HG02798 (cell line): ENCODE measurements around the gene B3GALT4.
A peak's percentile ranks its signal among the peaks of the same experiment; 100 is the strongest.

Source experiments
- ATAC-seq: cut with Tn5 transposase; IDR thresholded peaks from one replicate; pipeline ENCODE4 v1.9.1; 2021; ENCODE audit warnings: mild to moderate bottlenecking; ENCODE audit not compliant: unreplicated experiment, poor library complexity

Gene B3GALT4

DNA sequence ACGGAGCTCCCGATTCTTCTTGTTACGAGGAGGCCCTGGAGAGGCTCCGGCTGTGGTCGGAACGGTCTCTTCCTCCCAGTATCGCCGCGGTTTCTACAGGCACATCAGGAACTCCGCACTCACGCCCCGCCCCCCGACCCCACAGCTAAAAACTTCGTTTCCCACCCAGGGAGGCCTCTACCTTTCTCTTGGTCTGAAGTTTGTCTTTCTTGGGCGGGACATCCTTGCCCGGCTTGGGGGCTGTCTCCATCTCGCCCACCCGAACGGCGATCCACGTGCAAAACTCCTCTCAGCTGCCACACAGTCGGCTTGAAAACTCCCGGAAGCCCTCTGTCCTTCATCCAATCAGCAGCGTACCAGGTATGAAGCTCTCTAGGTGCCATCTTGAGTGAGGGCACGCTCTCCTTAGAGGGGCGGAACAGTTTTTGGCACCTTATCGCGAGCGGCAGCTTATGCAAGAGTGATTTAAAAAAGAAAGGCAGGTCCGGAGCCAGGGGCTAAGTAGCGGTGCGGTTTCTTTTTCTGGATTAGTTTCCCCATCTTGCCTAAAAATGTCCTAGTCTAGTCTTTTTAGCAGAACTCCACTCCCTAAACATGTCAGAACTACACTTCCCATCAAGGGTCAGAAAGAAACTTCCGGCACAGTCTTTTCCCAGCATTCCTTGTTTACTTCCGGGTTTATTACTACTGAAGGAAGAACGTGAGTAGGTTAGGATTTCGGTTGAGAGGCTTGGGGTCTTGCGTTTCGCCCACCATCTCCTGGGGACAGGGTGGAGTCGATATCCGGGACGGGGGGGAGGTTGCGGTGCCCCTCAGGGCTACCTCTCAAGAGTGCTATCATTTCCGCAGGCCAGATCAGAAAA, 12.2 kb downstream of the B3GALT4 start, which contains the start of the genes PFDN6 and WDR46:
TSS of gene PFDN6 (plus strand) at position 681 of the 863 bp plus-strand sequence. CDS start 256 bp downstream, outside the sequence.
TSS of gene WDR46 (minus strand) at position 319 of the 863 bp plus-strand sequence. CDS start at position 250, 69 bp downstream.
- ATAC-seq = peak; percentile 89

DNA sequence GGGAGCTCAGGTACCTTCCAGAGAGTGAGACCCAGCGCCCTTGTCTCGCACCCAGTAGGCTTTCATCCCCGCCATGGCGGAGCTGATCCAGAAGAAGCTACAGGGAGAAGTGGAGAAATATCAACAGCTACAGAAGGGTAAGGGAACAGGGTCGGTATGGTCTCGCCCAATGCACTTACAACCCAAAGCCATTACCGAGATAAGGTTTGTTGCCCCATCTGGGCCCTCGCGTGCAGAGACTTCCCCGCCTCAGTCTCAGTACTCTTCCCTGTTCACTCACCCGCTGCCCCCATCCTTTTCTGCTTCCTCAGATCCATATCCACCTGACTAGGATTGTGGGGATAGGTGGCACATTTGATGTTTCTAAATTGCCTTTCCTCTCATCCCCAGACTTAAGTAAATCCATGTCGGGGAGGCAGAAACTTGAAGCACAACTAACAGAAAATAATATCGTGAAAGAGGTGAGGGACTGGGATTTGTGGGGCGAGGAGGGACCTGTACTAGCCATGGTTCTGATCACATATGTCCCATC, 12.9 kb downstream of the B3GALT4 start:
- no peak for ATAC-seq

DNA sequence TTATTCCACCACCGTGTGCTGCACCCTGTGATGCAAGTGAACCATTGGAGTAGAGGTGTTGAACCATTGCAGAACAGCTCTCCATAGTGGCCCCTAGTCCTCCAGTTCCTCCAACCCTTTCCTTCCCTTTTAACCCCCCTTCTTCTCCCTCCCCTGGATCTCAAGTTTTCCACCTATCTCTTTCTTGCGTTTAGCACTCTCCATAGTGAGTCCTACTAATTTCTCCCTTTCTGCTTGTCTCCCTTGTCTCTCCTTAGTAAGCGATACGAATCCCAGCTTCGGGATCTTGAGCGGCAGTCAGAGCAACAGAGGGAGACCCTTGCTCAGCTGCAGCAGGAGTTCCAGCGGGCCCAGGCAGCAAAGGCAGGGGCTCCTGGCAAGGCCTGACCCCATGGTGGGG, 13.5 kb downstream of the B3GALT4 start:
- ATAC-seq = no peak

DNA sequence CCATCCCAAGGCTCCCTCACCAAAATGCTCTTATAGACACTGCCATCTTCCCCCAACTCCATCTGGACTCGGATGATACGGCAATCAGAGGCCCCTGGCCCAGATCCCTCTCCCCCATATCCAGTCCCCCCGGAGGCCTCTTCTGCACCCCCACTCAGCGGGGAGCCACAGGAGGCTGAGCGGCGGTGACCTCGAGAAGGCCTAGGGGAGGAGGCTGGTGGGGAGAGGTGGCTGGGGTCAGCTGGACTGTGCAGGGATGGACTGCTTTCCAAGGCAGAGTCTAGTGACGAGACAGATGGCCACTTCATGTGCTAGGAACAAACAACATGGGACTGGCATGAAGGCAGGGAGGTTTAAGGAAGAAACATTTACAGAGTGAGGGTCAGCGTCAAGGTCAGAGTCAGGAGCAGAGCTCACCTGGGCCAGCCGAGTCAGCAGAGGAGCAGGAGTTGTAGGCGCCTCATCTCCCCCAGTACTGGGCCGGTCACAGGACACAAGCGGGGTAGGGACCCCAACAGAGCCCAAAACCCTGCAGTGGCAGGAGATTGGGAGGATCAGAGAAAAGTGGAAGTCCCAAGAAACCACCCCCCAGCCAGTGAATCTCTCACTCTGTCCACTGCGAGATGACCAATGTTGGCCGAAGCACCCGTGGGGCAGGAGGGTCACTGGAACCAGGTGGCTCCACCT, 16.2 kb downstream of the B3GALT4 start:
- ATAC-seq = no peak

DNA sequence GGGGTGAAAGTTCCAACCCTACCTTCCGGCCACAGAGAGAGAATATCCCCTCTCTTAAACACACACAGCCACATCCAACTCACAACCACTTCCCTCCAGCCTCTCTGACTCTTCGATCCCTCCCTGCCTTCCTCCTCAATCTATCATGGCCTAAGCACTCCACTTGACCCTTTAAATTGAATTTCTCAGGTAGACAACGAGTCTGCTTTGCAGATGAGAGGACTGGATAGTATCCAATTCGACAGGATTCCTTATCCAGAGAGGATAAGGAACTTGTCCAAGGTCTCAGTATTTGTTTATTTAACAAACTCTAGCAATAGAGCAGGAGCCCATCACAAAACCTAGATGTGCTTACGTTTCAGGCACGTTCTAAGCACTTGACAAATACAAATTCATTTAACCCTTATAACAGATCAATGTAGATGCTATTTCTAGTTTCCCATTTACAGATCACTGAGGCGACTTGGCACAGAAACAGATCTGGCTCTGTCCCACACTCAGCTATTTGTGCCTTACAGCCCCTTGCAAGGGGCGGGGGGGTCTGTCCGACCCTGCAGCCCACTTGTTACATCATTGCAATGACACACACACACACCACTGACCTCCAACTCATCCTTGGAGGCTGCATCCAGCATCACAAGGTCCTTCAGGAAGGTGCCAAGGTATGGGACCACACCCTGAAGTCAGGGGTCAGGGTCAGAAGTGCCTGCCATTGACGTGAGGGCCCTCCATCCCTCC, 17.3 kb downstream of the B3GALT4 start:
- ATAC-seq = no peak

DNA sequence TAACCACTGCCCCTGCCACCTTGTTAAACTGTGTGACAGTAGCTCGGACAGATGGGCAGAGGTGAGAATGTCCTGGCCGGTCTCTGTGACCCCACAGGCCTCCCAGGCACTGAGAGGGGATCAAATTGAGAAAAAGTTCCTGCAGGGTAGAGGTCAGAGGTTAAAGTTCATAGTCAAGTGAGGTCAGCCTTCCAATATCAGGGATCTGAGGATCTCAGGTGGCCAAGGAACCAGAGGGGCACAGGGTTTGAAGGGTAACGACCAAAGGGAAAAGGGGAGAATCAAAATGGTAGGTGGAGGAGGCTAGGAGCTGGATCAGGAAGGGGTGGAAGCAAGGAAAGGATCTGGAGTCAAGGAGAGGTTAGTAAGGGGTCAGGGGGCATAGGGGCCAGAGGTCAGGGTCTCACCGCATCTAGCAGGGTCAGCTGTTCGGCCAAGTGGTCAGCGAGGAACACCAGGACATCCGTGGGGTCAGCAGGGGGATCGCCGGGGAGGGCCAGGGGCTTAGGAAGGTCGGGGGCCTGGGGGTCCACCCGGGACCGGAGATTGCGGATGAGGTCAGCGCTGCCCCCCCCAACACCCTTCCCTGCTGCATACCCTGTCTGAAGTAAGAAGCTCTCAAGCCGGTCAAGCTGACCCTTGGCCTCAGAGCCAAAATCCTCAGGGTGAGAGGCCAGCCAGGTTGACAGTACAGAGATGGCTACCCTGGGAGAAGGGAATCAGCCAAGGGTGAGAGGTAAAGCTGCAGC, 18.9 kb downstream of the B3GALT4 start:
- no peak for ATAC-seq

DNA sequence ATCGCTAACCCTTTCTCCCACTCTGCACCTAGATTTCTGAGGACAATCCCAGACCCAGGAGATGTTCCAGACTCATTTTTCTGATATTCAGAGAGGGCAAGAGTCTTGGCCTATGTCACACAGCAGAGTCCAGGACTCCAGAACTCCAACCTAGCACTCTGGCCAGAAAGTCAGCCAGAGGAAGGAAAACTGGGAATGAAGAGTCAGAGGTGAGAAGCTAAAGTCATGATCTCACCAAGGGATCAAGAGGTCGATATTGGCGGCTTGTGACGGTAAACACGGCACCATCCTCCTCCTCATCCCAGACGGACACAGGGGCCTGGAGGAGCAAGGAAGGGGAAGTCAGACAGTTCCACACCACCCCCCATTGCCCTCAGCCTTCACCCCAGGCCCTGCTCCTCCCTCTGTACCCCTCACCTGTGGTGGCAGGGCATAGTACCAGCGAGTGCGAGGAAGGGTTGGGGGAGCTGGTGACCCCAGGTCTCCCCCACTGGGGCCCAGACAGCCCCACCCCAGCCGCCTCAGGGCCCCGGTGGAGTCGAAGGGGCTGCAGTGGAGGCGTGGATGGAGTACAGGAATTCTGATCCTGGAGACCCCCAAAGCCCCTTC, 20.0 kb downstream of the B3GALT4 start:
- no peak for ATAC-seq

DNA sequence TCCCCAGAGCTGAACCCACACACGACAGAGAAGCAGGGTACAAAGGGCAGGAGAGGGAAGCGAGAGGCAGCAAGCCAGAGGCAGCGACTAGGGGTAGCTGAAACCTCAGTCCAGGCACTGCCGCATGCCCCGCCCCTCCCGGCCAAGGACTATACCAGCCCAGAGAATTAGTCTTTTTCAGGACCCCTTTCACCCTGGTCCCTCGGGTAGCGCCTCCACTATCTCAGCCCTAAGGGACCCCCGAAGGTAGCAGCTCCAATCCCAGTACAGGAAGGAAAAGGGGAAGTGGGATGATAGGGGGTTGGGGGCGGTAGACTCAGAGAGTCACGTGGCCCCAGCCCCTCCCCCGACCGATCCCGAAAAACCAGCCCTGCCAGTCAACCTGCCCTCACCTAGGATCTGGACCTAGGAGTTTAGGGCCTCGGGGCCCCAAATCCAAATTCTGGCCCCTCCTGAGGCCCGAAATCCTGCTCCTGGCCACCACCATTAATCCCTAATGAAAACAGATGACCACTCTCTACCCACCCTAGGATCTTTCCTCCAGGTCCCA, 20.6 kb downstream of the B3GALT4 start:
- no peak for ATAC-seq

DNA sequence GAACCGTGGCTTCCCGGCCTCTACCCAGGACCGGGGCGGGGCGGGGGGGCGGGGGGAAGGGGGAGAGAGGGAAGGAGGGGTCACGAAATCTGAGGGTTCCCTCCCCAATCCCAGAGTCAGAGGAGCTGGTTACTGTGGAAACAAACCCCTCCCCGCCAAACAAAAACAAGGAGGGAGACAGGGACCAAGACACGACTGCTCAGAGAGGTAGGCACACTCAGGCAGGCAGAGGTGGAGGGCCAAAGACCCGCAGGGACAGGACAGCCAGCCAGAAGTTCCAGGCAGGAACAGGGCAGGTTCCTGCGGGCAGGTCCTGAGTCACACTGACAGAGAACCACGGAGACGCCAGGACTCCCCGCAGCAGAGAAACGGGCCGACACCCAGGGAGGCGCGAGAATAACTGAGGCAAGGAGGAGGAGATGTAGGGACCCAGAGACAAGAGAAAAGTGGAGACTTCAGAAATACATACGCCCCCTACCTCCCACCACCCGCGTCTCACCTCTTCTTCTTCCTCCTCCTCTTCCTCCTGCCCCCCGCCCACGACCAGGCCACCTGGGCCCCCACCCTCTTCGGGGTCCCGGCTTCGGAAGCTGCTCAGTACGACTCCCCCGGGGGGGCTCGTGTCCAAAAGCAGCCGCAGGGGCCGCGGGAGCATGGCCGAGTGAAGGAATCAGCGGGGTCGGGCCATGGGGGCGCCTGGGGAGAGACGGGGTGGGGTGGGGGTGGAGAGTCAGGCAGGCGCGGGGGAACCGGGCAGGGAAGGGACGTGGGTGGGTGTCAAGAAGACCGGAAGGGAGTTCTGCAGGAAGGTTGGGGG, 21.2 kb downstream of the B3GALT4 start:
- ATAC-seq = no peak

DNA sequence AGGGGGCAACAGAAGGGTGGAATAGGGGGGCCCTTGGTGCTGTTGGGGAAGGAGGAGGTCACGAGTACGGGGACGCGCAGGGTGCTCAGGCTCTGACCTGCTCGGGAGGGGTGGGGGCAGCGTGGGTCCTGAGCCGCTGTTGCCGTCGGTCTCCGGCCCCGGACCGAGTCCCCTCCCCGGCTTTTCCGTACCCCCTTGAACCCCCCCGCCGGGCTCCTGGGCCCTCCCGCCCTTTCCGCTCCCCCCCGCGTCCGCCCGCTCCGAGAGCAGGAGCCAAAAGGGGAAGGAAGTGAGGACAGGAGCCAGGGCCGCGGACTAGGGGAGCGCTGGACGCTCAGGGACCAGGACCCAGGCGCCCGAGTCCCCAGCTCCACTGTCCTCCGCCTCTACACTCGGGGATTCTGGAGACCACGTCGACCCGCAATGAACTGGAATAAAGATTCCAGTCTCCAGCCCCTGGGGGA, 21.9 kb downstream of the B3GALT4 start, which contains the start of gene RGL2:
TSS of gene RGL2 (minus strand) at position 170 of the 464 bp plus-strand sequence. CDS start 332 bp downstream, outside the sequence.
- ATAC-seq = peak; percentile 31

DNA sequence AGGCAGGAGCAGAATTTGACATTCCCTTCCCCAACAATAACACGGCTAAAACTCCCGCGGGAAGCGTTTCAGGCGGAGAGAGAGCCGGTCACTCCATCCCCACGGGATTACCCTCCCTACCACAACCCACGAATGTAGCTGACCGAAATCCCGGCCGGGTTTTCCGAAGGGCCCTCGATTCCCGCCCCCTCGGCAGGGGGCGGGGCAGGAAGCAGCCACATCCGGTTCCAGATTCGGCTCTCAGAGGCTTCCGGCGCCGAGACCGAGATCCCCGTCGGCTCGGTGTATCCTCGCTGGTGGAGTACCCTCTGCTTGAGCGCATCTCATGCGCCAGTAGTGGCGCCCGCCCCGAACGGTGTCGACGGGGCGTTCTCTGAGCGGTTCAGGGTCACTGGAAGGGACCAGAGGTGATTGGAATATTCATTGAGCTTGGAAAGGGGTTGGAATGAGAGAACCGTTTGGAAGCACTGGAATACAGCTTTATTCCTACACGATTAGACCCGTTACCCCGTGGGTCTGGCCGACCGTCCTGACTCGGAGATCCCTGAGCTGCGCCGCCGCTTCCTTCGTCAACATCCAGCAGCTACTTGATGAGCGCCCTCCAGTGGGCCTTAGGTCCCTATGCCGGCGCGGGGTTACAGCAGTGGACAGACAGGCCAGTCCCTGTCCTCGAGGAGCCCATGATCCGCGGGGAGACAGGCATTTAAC, 22.5 kb downstream of the B3GALT4 start:
- ATAC-seq = peak; percentile 85

DNA sequence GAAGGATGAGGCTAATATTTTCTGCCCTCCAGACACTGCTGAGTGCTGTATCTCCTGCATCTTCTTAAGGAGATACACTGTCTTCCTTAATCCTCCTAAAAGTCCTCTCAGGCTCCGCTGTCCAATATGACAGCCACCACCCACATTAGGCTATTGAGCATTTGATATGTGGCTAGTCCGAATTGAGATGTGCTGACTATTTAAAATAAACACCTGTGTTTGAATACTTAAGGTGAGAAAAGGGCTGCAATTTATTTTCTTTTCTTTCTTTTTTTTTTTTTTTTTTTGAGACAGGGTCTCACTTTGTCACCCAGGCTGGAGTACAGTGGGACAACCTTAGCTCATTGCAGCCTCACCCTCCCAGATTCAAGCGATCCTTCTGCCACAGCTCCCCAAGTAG, 25.0 kb downstream of the B3GALT4 start:
- ATAC-seq = no peak

DNA sequence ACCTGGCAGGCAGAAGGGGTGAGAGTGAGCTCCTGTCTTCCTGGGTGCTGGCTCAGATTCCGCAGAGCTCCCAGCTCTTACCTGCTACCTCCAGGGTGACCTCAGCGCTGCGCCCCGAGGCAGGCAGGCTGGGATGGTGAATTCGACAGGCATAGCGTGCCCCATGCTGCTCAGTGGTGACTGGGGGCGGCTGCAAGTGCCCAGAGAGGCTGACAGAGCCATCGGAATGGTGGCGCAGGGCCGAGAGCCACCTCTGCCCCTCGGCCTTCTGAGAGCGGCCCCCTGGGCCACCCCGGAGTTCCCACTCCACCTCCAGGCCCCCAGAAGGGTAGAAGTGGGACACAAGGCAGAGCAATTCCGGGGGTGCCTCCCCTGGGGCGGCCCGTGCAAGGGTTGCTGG, 27.3 kb downstream of the B3GALT4 start:
- ATAC-seq = no peak

DNA sequence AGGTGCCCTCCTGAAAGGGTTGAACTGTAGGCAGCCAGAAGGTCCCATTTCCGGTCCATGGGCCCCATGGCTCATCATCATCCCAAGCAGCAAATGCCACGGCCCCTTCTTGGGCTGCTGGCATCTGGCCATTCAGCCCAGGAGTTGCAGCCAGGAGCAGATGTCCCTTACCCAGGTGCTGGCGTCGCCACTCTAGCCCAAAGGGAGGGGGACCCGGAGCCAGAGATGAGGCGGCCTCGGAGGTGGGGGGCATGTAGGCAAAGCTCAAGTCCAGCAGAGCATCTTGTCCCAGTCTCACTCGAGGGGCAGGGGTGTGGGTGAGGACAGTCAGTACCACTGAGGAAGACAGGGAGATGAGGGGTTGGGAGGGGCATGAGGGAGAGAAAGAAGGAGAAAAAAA, 28.1 kb downstream of the B3GALT4 start:
- ATAC-seq = no peak

DNA sequence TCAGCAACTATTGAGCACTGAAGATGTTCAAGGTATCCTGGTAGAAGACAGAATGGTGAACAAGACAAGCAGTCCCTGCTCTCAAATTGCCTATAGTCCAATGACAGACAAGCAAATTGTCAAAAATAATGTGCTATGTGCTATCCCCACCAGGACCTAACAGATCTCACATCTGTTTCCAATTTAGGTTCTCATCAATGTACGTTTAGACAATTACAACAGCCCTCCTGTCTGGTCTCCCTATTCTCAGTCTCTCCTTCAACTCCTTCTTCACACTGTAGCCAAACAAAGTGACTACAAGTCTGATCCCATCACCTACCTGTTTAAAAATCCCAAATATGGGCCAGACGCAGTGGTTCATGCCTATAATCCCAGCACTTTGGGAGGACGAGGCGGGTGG, 29.4 kb downstream of the B3GALT4 start:
- no peak for ATAC-seq

DNA sequence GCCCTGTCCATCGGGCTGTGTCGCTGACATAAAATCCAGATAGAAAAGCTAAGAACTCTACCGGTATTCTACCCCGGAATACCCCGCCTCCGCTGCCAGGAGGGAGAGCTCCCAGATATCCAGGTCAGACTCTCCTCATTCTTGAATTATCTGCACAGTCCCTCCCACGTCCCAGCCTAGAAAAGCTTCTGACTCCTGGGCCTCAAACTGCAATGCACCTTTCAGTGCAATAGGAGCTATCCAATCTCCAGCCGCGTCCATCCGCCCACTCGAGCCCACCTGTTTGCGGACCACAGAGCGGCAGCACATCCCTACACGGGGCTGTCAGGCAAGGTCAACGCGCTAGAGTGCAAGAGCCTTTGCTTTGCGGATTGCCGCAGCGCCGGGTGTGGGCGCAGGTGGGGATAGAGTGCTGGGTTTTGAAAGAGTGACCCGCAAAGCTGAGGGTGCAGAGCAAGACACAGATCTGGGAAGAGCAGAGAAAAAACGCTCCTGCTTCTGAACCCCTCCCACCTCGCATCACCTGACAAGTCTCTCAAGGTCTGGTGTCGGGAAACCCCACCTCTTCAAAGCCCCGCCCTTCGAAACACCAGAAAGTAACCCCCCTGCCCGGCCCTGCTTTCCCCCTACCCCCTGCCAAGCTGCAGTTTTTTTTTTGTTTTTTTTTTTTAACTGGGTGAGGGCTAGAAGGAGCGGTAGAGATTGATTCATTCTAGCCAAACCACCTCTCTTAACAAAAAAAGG, 35.6 kb downstream of the B3GALT4 start:
- ATAC-seq = peak; percentile 36
